ENCODE data around the gene GPHN.

GRCh38 chr14:67045440-67045839 lies 537.5 kb downstream of the GPHN start:
- TF ChIP-seq POLR2AphosphoS5 (IDR thresholded peaks at IDR 0.05; ENCODE audit: low read depth, low read length) (no peak), TAF1 (IDR thresholded peaks at IDR 0.05; ENCODE audit: borderline replicate concordance, insufficient read depth, low read length) (no peak), SIN3A (IDR thresholded peaks at IDR 0.05; ENCODE audit: borderline replicate concordance, insufficient read depth, low read length) (no peak)
- TF ChIP-seq, protein P1, sequence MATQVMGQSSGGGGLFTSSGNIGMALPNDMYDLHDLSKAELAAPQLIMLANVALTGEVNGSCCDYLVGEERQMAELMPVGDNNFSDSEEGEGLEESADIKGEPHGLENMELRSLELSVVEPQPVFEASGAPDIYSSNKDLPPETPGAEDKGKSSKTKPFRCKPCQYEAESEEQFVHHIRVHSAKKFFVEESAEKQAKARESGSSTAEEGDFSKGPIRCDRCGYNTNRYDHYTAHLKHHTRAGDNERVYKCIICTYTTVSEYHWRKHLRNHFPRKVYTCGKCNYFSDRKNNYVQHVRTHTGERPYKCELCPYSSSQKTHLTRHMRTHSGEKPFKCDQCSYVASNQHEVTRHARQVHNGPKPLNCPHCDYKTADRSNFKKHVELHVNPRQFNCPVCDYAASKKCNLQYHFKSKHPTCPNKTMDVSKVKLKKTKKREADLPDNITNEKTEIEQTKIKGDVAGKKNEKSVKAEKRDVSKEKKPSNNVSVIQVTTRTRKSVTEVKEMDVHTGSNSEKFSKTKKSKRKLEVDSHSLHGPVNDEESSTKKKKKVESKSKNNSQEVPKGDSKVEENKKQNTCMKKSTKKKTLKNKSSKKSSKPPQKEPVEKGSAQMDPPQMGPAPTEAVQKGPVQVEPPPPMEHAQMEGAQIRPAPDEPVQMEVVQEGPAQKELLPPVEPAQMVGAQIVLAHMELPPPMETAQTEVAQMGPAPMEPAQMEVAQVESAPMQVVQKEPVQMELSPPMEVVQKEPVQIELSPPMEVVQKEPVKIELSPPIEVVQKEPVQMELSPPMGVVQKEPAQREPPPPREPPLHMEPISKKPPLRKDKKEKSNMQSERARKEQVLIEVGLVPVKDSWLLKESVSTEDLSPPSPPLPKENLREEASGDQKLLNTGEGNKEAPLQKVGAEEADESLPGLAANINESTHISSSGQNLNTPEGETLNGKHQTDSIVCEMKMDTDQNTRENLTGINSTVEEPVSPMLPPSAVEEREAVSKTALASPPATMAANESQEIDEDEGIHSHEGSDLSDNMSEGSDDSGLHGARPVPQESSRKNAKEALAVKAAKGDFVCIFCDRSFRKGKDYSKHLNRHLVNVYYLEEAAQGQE (IDR thresholded peaks at IDR 0.05; ENCODE audit: insufficient read depth in 1 of 2, low read depth in 2 of 2, low read length in 2 of 2) = no peak

Data from PFSK-1 (cell line).